ENCODE measurements around the gene SCYGR8. TPM values are rescaled to one million over a fixed set of nuclear protein-coding genes. Genes with fewer than 3 reads are reported as not detected.

SCYGR8 gene
- total RNA-seq, 2 experiments from 2014 or later: not detected

Other genes starting within 250 kb of the SCYGR8 start
- gene SCYGR2, start 147.0 kb upstream of the SCYGR8 start, total RNA-seq: not detected
- not detected for gene SCYGR3, start 131.1 kb upstream of the SCYGR8 start, total RNA-seq
- not detected for gene SCYGR4, start 128.4 kb upstream of the SCYGR8 start, total RNA-seq
- gene SCYGR5, start 79.1 kb upstream of the SCYGR8 start, total RNA-seq: not detected
- gene SLC19A3, start 27.9 kb upstream of the SCYGR8 start, total RNA-seq: not detected
- gene SCYGR6, start 21.1 kb upstream of the SCYGR8 start, total RNA-seq: not detected
- not detected for gene SCYGR7, start 17.6 kb upstream of the SCYGR8 start, total RNA-seq
- under 1 TPM in 1 of 2 experiments, not detected in 1; 0.37 TPM for gene CCL20, start 67.9 kb downstream of the SCYGR8 start, total RNA-seq
- gene DAW1, start 125.7 kb downstream of the SCYGR8 start, total RNA-seq: not detected